GM21723 (cell line): ENCODE measurements around the gene SHTN1.
A peak's percentile ranks its signal among the peaks of the same experiment; 100 is the strongest.

Experiments used
- ATAC-seq: cut with Tn5 transposase; IDR thresholded peaks from one replicate; pipeline ENCODE4 v1.9.1; 2021; ENCODE audit warnings: mild to moderate bottlenecking, moderate library complexity; ENCODE audit not compliant: unreplicated experiment

SHTN1 gene

GRCh38 chr10:116877391-116877790, 127.6 kb downstream of the SHTN1 start:
- no peak for ATAC-seq

- no peak for ATAC-seq
Observed at GRCh38 chr10:116875897-116876296, 129.1 kb downstream of the SHTN1 start.

- no peak for ATAC-seq
Observed at GRCh38 chr10:116873134-116873533, 131.9 kb downstream of the SHTN1 start.

GRCh38 chr10:116870949-116871348, 134.0 kb downstream of the SHTN1 start:
- ATAC-seq: no peak

- no peak for ATAC-seq
Observed at GRCh38 chr10:116868722-116869121, 136.3 kb downstream of the SHTN1 start.

- ATAC-seq: no peak
Observed at GRCh38 chr10:116868198-116868676, 136.8 kb downstream of the SHTN1 start.

GRCh38 chr10:116866987-116867595, 137.9 kb downstream of the SHTN1 start:
- no peak for ATAC-seq

- no peak for ATAC-seq
Observed at GRCh38 chr10:116866066-116866465, 138.9 kb downstream of the SHTN1 start.

- no peak for ATAC-seq
Observed at GRCh38 chr10:116864436-116864835, 140.6 kb downstream of the SHTN1 start.

- ATAC-seq: no peak
Observed at GRCh38 chr10:116861796-116862195, 143.2 kb downstream of the SHTN1 start.

- no peak for ATAC-seq
Observed at GRCh38 chr10:116857156-116857555, 147.8 kb downstream of the SHTN1 start.

- no peak for ATAC-seq
Observed at GRCh38 chr10:116853701-116854100, 151.3 kb downstream of the SHTN1 start.

- ATAC-seq: no peak
Observed at GRCh38 chr10:116853287-116853686, 151.7 kb downstream of the SHTN1 start.

- ATAC-seq: no peak
Observed at GRCh38 chr10:116852246-116852645, 152.7 kb downstream of the SHTN1 start.

GRCh38 chr10:116850058-116850611, 154.9 kb downstream of the SHTN1 start:
- ATAC-seq: peak; percentile 1

- peak; percentile 72 for ATAC-seq
Observed at GRCh38 chr10:116849248-116850057, 155.5 kb downstream of the SHTN1 start, which contains the start of gene ENO4. ENO4 (plus strand) TSS chr10:116849499; CDS start chr10:116849567, 68 bp downstream.

- ATAC-seq: peak; percentile 23
Observed at GRCh38 chr10:116848944-116849247, 156.1 kb downstream of the SHTN1 start.

GRCh38 chr10:116848032-116848943, 156.7 kb downstream of the SHTN1 start:
- peak; percentile 62 for ATAC-seq

- ATAC-seq: no peak
Observed at GRCh38 chr10:116845823-116846222, 159.2 kb downstream of the SHTN1 start.

- ATAC-seq: no peak
Observed at GRCh38 chr10:116840389-116841075, 164.5 kb downstream of the SHTN1 start.
